Sigmoid colon (tissue), 7 donors: Measurements from ENCODE around the gene DLGAP4. TPM values are rescaled to one million over a fixed set of nuclear protein-coding genes. Genes with fewer than 3 reads are reported as not detected.

Experiments used
- DNase-seq: peaks from one replicate; pipeline ENCODE4 v3.0.0-alpha.2; 2019
- H3K27ac ChIP-seq, 4 donors: fragments of 200-600 bp; sonication (generic); one replicate each; pipeline ENCODE4 v1.5.1; 2016 to 2019; ENCODE audit warnings: mild to moderate bottlenecking in 1 of 4
- H3K27me3 ChIP-seq, 3 donors: fragments of 200-600 bp; sonication (generic); one replicate each; pipeline ENCODE4 v1.5.1; 2019; ENCODE audit warnings: mild to moderate bottlenecking in 1 of 3
- H3K36me3 ChIP-seq, 4 donors: fragments of 200-600 bp; sonication (generic); one replicate each; pipeline ENCODE4 v1.5.1; 2016 to 2019
- H3K4me1 ChIP-seq, 4 donors: fragments of 200-600 bp; sonication (generic); one replicate each; pipeline ENCODE4 v1.5.1; 2017 to 2019
- H3K4me3 ChIP-seq, 4 donors: fragments of 200-600 bp; sonication (generic); one replicate each; pipeline ENCODE4 v1.5.1; 2017 to 2019; ENCODE audit warnings: mild to moderate bottlenecking in 2 of 4, moderate library complexity in 1 of 4
- H3K9me3 ChIP-seq, 4 donors: fragments of 200-600 bp in 3 of 4; sonication (generic) in 3 of 4; one replicate each; pipeline versions ENCODE4 v1.5.1 to v1.6.1; 2013 to 2019
- CTCF ChIP-seq, 4 experiments: fragments of 450-650 bp in 3 of 4; fragments of 200-600 bp in 1 of 4; IDR thresholded peaks; one replicate each; pipeline ENCODE4 v1.5.1; 2016 to 2019; ENCODE audit warnings: antibody characterized with exemption in 4 of 4, mild to moderate bottlenecking in 3 of 4, moderate library complexity in 2 of 4
- EP300 ChIP-seq, 4 donors: sonication (generic); formaldehyde crosslinking; IDR thresholded peaks; one replicate each; pipeline ENCODE4 v1.6.1; 2017; ENCODE audit warnings: antibody characterized with exemption in 4 of 4
- POLR2A ChIP-seq, 2 donors: fragments of 450-650 bp; IDR thresholded peaks; one replicate each; pipeline ENCODE4 v1.6.1; 2016; ENCODE audit warnings: antibody characterized with exemption in 2 of 2, mild to moderate bottlenecking in 2 of 2, moderate library complexity in 2 of 2
- POLR2AphosphoS5 ChIP-seq, 4 donors: sonication (generic); formaldehyde crosslinking; IDR thresholded peaks; one replicate each; pipeline ENCODE4 v1.6.1; 2017; ENCODE audit warnings: antibody characterized with exemption in 4 of 4
- WGBS, 2 donors: extraction: QIAGEN DNeasy Blood & Tissue Kit; methylation state at CpG; one replicate each; pipeline ENCODE4 v1.1.7; 2013; 5-methylcytosine and 5-hydroxymethylcytosine counted together
- intact Hi-C: fragments of 100-400 bp; cut with DNase I; formaldehyde crosslinking; loops from one replicate; pipeline ENCODE4 v1.15.1; 2023
- polyA plus RNA-seq, 3 donors: library from polyadenylated mRNA; stranded (reverse); fragments of 200-250 nt; gene quantifications; one replicate each; pipeline ENCODE4 v1.2.3, GENCODE V29; 2013
- small RNA-seq, 3 donors: library from RNA; depleted of rRNA; stranded (forward); fragments of <200 nt; gene quantifications; one replicate each; pipeline ENCODE3, GENCODE V24; 2016
- total RNA-seq, 4 donors: library from RNA; depleted of rRNA; stranded (reverse); fragments of >200 nt; gene quantifications; one replicate each; pipeline ENCODE4 v1.1.0, GENCODE V29; 2016
- donor health status: healthy with polysubstance abuse.
- donor health status: Bipolar disorder and iron deficiency.
- donor health status: healthy.

Gene DLGAP4
- total and polyA plus RNA-seq, 7 donors = 21.0 to 60.7 (median 36.9) TPM

DNA sequence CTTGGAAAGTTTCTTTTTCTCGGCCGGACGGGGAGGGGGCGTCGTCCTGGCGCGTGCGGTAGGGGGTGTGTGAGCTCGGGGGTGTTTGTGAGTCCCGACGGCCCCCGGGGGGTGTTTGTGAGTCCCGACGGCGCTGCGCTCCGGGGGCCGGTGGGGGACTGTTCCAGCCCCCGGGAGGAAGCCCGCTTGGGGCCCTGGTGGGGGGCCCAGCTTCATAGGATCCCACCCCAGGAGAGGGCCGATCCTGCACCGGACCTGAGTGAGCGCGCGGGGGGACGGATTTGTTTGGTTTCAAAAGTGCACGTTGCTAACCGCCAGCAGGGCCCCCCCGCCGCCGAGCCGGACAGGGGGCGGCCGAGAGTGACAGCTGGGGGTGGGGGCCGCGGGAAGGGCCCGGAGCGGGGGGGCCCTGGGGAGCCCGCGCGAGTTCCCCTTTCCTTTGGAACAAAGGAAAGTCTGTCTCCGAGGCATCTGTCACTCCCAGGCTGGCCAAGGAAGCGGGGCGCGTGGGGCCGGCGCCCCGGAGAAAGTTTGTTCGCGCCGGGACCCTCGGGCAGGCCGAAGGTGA is 267.7 kb downstream of the DLGAP4 start:
- 0 to 1% methylated on average over 53 of the region's 53 CpGs for whole genome bisulfite sequencing, 2 donors
- TF ChIP-seq POLR2A (IDR thresholded peaks at IDR 0.05) (no peak), EP300 (IDR thresholded peaks at IDR 0.05) (no peak), CTCF (IDR thresholded peaks at IDR 0.05) (no peak)
- H3K27ac ChIP-seq = peak overlapping the region; percentile 88 to 94 (median 91)
- H3K27me3 ChIP-seq = no peaks in the 10 kb centered on the region
- peak overlapping the region; percentile 82 to 87 (median 84) for H3K4me3 ChIP-seq
- H3K4me1 ChIP-seq = peaks cover 0 to 40% (median 29%) of the 10 kb centered on the region in 4 donors
- H3K36me3 ChIP-seq = peaks cover 0 to 4% (median 0%) of the 10 kb centered on the region in 4 donors
- H3K9me3 ChIP-seq = no peaks in the 10 kb centered on the region
- DNase-seq = peak; percentile 79
- intact Hi-C loops = loop anchor here (2.0 to 10.0 kb wide), 2 partner anchors 31 to 201 kb away; partner anchors contain the start of genes DSN1 and RAB5IF

GRCh38 chr20:36574366-36575135 is 268.4 kb downstream of the DLGAP4 start:
- whole genome bisulfite sequencing, 2 donors = 1% methylated on average over 69 of the region's 69 CpGs
- intact Hi-C loops = loop anchor here (2.0 to 10.0 kb wide), 2 partner anchors 30 to 200 kb away; partner anchors contain the start of genes DSN1 and RAB5IF
- Histone ChIP-seq H3K27ac (peak overlapping the region; percentile 88 to 94 (median 91)), H3K4me3 (peak overlapping the region; percentile 82 to 87 (median 84)), H3K4me1 (peaks cover 0 to 40% (median 29%) of the 10 kb centered on the region in 4 donors), H3K36me3 (peaks cover 0 to 11% (median 6%) of the 10 kb centered on the region in 4 donors), H3K27me3 (no peaks in the 10 kb centered on the region), H3K9me3 (no peaks in the 10 kb centered on the region)
- no peak for TF ChIP-seq CTCF (IDR thresholded peaks at IDR 0.05)
- peak in 3 of 4 donors; percentile 9 to 72 (median 51) for TF ChIP-seq POLR2AphosphoS5 (IDR thresholded peaks at IDR 0.05)
- peak; percentile 80 for DNase-seq

DNA sequence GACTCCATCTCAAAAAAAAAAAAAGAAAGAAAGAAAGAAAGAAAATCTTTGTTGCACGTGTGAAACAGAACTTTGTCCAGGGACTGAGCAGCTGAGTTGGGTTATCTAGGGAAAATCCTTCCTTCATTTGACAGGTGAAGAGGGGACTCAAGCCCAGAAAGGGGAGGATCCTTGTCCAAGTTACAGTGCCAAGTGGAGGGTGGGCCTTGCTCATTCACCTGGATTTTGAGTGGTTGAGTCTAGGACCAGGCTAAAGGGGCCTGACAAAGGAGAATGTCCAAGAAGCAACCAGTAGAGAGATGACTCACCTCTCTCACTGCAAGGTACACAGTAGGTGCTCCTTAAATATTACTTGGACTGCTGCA is 269.9 kb downstream of the DLGAP4 start:
- intact Hi-C loops = loop anchor here (10.0 kb wide), 1 partner anchor 199 kb away; the partner anchor contains the start of gene DSN1
- TF ChIP-seq POLR2A (IDR thresholded peaks at IDR 0.05) (no peak), EP300 (IDR thresholded peaks at IDR 0.05) (no peak), POLR2AphosphoS5 (IDR thresholded peaks at IDR 0.05) (no peak), CTCF (IDR thresholded peaks at IDR 0.05) (no peak)
- WGBS, 2 donors = 72 to 75% methylated on average over 1 of the region's 1 CpG
- Histone ChIP-seq H3K27ac (peak overlapping the region; percentile 88 to 94 (median 91)), H3K4me1 (peaks cover 0 to 40% (median 29%) of the 10 kb centered on the region in 4 donors), H3K4me3 (no peak overlapping the region), H3K36me3 (peaks cover 2 to 25% (median 15%) of the 10 kb centered on the region in 4 donors), H3K27me3 (no peaks in the 10 kb centered on the region), H3K9me3 (no peaks in the 10 kb centered on the region)
- no peak for DNase-seq

Small RNA genes lying within 50 kb of the gene (small RNA-seq; reads per million reads assigned to genes)
- 0 reads per million in 3 donors for gene RF00017

Other genes starting within 250 kb of the DLGAP4 start
- 10 to 100 TPM; 19.3 to 61.8 (median 21.0) TPM for gene EPB41L1, start 151.6 kb upstream of the DLGAP4 start, total RNA-seq
- 10 to 100 TPM; 14.1 to 17.6 (median 16.8) TPM for gene EPB41L1, start 151.6 kb upstream of the DLGAP4 start, polyA plus RNA-seq
- gene AAR2, start 69.9 kb upstream of the DLGAP4 start, total RNA-seq = 10 to 100 TPM; 26.5 to 39.6 (median 34.8) TPM
- gene AAR2, start 69.9 kb upstream of the DLGAP4 start, polyA plus RNA-seq = 10 to 100 TPM; 11.4 to 22.7 (median 15.3) TPM
- gene MYL9, start 235.2 kb downstream of the DLGAP4 start, total RNA-seq = 1,000 to 10,000 TPM; 1,167 to 2,082 (median 1,738) TPM
- 100 to 1,000 TPM in 2 of 3 donors, 10 to 100 TPM in 1; 26.4 to 168 (median 105) TPM for gene MYL9, start 235.2 kb downstream of the DLGAP4 start, polyA plus RNA-seq